Neural cell (in vitro differentiated cells): Measurements from ENCODE around the gene RIC3. TPM values are rescaled to one million over a fixed set of nuclear protein-coding genes. Genes with fewer than 3 reads are reported as not detected.

Experiments
- H2AFZ ChIP-seq: fragments of 200-600, 300-800 bp; sonication (generic), shearing (Covaris generic); 2 replicates; pipeline ENCODE4 v1.6.0; 2014; ENCODE audit warnings: low read depth, mild to moderate bottlenecking, antibody characterized with exemption, low read length, moderate library complexity
- H3F3A ChIP-seq: fragments of 200-600 bp; shearing (Covaris generic); 2 replicates; pipeline ENCODE4 v1.6.1; 2016; ENCODE audit warnings: mild to moderate bottlenecking, moderate library complexity, mixed read lengths, antibody characterized with exemption, low read length; ENCODE audit not compliant: insufficient read depth, poor library complexity, severe bottlenecking
- H3K27ac ChIP-seq: fragments of 200-600, 300-800 bp; sonication (generic), shearing (Covaris generic); 2 replicates; pipeline ENCODE4 v1.5.1; 2014; ENCODE audit warnings: mild to moderate bottlenecking, low read length, moderate library complexity
- H3K27me3 ChIP-seq: fragments of 300-800, 200-600 bp; sonication (generic), shearing (Covaris generic); 2 replicates; pipeline ENCODE4 v1.6.0; 2014; ENCODE audit warnings: mild to moderate bottlenecking, low read depth, low read length, moderate library complexity; ENCODE audit not compliant: insufficient read depth
- H3K36me3 ChIP-seq: fragments of 300-800, 200-600 bp; sonication (generic), shearing (Covaris generic); 2 replicates; pipeline ENCODE4 v1.5.1; 2014; ENCODE audit warnings: mild to moderate bottlenecking, antibody characterized with exemption, low read length, moderate library complexity; ENCODE audit not compliant: insufficient read depth
- H3K4me2 ChIP-seq: fragments of 300-800, 200-600 bp; sonication (generic), shearing (Covaris generic); 2 replicates; pipeline ENCODE4 v1.6.0; 2014; ENCODE audit warnings: mild to moderate bottlenecking, low read length
- H3K4me3 ChIP-seq: fragments of 300-800, 200-600 bp; sonication (generic), shearing (Covaris generic); 2 replicates; pipeline ENCODE4 v1.5.1; 2014; ENCODE audit warnings: mild to moderate bottlenecking, low read length, moderate library complexity
- H3K79me2 ChIP-seq: fragments of 200-600 bp; shearing (Covaris generic); replicated peaks from 2 replicates; pipeline ENCODE4 v1.6.0; 2014; ENCODE audit warnings: mild to moderate bottlenecking, low read length, moderate library complexity; ENCODE audit not compliant: insufficient read depth
- H3K9ac ChIP-seq: fragments of 300-800, 200-600 bp; sonication (generic), shearing (Covaris generic); 2 replicates; pipeline ENCODE4 v1.6.1; 2016; ENCODE audit warnings: mild to moderate bottlenecking, low read length, mixed read lengths
- H3K9me2 ChIP-seq: fragments of 200-600 bp; shearing (Covaris generic); 2 replicates; pipeline ENCODE4 v1.6.1; 2016; ENCODE audit warnings: mild to moderate bottlenecking, low read length, mixed read lengths; ENCODE audit not compliant: insufficient read depth
- H3K9me3 ChIP-seq: fragments of 200-600, 300-800 bp; sonication (generic), shearing (Covaris generic); 2 replicates; pipeline ENCODE4 v1.6.1; 2016; ENCODE audit warnings: mild to moderate bottlenecking, mixed run types, low read length, moderate library complexity, mixed read lengths
- H4K20me1 ChIP-seq: fragments of 200-600 bp; shearing (Covaris generic); 2 replicates; pipeline ENCODE4 v1.6.1; 2016; ENCODE audit warnings: mild to moderate bottlenecking, mixed run types; ENCODE audit not compliant: insufficient read depth
- EP300 ChIP-seq: fragments of 450-650 bp; conservative IDR thresholded peaks from 2 replicates; pipeline ENCODE4 v1.6.1; 2014; ENCODE audit warnings: antibody characterized with exemption, mild to moderate bottlenecking, moderate library complexity; ENCODE audit not compliant: poor library complexity, severe bottlenecking
- EZH2 ChIP-seq: fragments of 200-600, 300-800 bp; shearing (Covaris generic), sonication (generic); IDR thresholded peaks from 2 replicates; pipeline ENCODE4 v1.6.1; 2014; ENCODE audit warnings: antibody characterized with exemption, low read length, borderline replicate concordance, mild to moderate bottlenecking; ENCODE audit not compliant: insufficient read depth, poor library complexity, severe bottlenecking
- MXI1 ChIP-seq: fragments of 450-650 bp; conservative IDR thresholded peaks from 2 replicates; pipeline ENCODE4 v1.6.1; 2014; ENCODE audit warnings: antibody characterized with exemption, mild to moderate bottlenecking; ENCODE audit not compliant: poor library complexity, severe bottlenecking
- POLR2AphosphoS5 ChIP-seq: IDR thresholded peaks from 2 replicates; pipeline ENCODE4 v1.6.1; 2012
- RAD21 ChIP-seq: fragments of 450-650 bp; conservative IDR thresholded peaks from 2 replicates; pipeline ENCODE4 v1.6.1; 2014; ENCODE audit warnings: antibody characterized with exemption, mild to moderate bottlenecking, moderate library complexity
- SMC3 ChIP-seq: fragments of 450-650 bp; conservative IDR thresholded peaks from 2 replicates; pipeline ENCODE4 v1.6.1; 2014; ENCODE audit warnings: antibody characterized with exemption, mild to moderate bottlenecking, moderate library complexity; ENCODE audit not compliant: poor library complexity
- TAF1 ChIP-seq: IDR thresholded peaks from 2 replicates; pipeline ENCODE4 v1.6.1; 2012; ENCODE audit warnings: low read depth
- polyA plus RNA-seq: library from polyadenylated mRNA; depleted of rRNA; stranded (reverse); fragments of >200 nt; gene quantifications from 2 replicates; pipeline ENCODE4 v1.2.3, GENCODE V29; 2014
- TF ChIP-seq, protein P1 (sequence below): fragments of 450-650 bp; IDR thresholded peaks from 2 replicates; pipeline ENCODE4 v1.5.1; 2014; ENCODE audit warnings: antibody characterized with exemption, mild to moderate bottlenecking, moderate library complexity; ENCODE audit not compliant: poor library complexity, severe bottlenecking
- TF ChIP-seq, protein P2 (sequence below): IDR thresholded peaks from 2 replicates; pipeline ENCODE4 v1.6.1; 2012; ENCODE audit warnings: borderline replicate concordance

Gene RIC3
- polyA plus RNA-seq, 1 donor from 2014 or later = 94.5 TPM

DNA sequence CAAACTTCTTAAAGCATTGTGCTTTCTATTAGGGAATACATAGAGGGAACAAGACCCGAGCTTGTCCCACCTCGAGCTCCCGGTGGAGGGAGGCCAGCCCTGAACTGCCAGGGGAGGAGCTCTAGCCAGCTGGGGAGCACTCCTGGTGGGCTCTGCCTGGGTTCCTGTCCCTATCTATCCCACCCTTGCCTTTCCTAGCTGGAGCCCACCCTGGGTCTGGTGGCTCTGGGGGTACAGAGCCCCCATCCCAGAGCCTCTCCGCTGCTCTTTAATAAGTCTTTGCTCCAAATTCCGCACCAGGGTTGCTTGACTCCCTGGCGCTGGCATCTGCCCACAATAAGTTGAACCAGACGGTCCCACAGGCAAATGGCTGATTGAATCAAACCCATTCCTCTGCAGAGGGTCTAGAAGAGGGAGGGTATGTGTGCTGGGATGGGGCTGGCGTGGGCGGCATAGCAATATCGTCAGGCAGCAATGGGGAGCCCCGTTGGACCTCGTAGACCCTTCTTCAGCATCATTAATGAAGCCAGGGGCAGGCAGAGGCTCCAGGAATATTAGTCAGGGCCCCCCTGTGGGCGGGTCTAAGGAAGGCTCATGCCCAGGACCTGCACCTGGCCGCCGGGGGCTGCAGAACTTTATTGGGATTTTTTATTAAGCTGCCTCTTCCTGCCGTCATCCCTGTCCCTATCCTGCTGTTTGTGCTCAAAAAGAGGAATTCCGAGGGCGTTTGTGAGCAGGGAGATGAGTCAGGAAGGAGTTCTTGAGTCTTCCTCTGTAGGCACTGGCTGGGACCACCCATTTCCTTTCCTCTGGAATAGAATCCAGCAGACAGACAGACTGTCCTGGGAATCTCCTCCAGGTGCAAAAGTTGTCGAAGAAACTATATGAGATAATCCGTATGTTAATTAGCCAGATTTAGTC is 38.5 kb upstream of the RIC3 start:
- no peak for TF ChIP-seq TAF1
- TF ChIP-seq SMC3 = no peak
- TF ChIP-seq EP300 = no peak
- TF ChIP-seq, protein P1, sequence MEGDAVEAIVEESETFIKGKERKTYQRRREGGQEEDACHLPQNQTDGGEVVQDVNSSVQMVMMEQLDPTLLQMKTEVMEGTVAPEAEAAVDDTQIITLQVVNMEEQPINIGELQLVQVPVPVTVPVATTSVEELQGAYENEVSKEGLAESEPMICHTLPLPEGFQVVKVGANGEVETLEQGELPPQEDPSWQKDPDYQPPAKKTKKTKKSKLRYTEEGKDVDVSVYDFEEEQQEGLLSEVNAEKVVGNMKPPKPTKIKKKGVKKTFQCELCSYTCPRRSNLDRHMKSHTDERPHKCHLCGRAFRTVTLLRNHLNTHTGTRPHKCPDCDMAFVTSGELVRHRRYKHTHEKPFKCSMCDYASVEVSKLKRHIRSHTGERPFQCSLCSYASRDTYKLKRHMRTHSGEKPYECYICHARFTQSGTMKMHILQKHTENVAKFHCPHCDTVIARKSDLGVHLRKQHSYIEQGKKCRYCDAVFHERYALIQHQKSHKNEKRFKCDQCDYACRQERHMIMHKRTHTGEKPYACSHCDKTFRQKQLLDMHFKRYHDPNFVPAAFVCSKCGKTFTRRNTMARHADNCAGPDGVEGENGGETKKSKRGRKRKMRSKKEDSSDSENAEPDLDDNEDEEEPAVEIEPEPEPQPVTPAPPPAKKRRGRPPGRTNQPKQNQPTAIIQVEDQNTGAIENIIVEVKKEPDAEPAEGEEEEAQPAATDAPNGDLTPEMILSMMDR = no peak
- TF ChIP-seq MXI1 = no peak
- TF ChIP-seq EZH2 = no peak
- TF ChIP-seq, protein P2, sequence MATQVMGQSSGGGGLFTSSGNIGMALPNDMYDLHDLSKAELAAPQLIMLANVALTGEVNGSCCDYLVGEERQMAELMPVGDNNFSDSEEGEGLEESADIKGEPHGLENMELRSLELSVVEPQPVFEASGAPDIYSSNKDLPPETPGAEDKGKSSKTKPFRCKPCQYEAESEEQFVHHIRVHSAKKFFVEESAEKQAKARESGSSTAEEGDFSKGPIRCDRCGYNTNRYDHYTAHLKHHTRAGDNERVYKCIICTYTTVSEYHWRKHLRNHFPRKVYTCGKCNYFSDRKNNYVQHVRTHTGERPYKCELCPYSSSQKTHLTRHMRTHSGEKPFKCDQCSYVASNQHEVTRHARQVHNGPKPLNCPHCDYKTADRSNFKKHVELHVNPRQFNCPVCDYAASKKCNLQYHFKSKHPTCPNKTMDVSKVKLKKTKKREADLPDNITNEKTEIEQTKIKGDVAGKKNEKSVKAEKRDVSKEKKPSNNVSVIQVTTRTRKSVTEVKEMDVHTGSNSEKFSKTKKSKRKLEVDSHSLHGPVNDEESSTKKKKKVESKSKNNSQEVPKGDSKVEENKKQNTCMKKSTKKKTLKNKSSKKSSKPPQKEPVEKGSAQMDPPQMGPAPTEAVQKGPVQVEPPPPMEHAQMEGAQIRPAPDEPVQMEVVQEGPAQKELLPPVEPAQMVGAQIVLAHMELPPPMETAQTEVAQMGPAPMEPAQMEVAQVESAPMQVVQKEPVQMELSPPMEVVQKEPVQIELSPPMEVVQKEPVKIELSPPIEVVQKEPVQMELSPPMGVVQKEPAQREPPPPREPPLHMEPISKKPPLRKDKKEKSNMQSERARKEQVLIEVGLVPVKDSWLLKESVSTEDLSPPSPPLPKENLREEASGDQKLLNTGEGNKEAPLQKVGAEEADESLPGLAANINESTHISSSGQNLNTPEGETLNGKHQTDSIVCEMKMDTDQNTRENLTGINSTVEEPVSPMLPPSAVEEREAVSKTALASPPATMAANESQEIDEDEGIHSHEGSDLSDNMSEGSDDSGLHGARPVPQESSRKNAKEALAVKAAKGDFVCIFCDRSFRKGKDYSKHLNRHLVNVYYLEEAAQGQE = no peak
- no peak for TF ChIP-seq RAD21
- no peak for TF ChIP-seq POLR2AphosphoS5
- Histone ChIP-seq H2AFZ (no peak overlapping the region), H3K9me2 (no peaks in the 10 kb centered on the region), H3K9me3 (no peaks in the 10 kb centered on the region), H3F3A (no peaks in the 10 kb centered on the region), H3K27ac (no peak overlapping the region), H4K20me1 (no peaks in the 10 kb centered on the region), H3K9ac (no peak overlapping the region), H3K36me3 (no peaks in the 10 kb centered on the region), H3K4me2 (no peak overlapping the region), H3K4me3 (no peak overlapping the region), H3K27me3 (no peaks in the 10 kb centered on the region), H3K79me2 (no peaks in the 10 kb centered on the region)

DNA sequence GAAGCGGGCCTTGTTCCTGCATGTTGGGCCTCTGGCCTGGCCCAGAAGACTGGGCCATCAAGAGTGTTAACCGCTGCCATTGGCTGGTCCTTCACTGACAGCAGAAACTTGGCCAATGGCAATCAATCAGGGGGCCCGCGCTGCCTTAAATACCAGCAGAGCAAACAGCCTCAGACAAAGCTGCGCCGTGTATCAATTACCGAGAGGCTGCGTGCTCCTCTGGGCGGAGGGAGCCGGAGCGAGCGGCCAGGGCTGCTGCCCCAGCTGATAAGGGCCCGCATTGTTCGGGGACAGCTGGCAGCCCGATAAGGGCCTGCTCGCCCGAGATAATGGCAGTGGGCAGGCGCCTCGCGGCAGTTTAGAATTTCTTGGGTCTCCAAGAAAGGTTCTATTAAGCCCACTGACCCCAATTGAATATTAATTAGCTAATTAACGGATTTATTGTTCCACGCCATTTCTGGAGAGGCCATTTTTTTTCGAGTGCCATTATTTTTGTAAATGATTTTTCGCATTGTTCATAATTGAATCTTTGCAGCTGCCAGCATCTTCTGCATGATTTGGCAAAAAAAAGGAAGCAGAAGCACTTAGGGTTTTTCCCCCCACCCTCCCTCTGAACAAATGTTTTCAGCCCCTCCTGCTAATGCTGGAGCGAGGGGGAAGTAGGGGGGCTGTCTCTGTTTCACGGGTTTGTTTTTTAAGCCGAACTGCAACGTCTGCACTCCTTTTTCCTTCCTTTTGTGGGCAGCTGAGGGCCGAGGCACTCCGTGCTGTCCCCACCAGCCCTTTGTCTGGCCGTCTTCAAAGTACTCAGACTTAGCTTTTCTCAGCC is 37.6 kb upstream of the RIC3 start:
- Histone ChIP-seq H4K20me1 (no peaks in the 10 kb centered on the region), H3K36me3 (no peaks in the 10 kb centered on the region), H3K27me3 (no peaks in the 10 kb centered on the region), H3K27ac (no peak overlapping the region), H3F3A (no peaks in the 10 kb centered on the region), H3K79me2 (no peaks in the 10 kb centered on the region), H3K4me3 (no peak overlapping the region), H3K9ac (no peak overlapping the region), H3K4me2 (no peak overlapping the region), H3K9me3 (no peaks in the 10 kb centered on the region), H2AFZ (no peak overlapping the region), H3K9me2 (no peaks in the 10 kb centered on the region)
- TF ChIP-seq MXI1 = no peak
- no peak for TF ChIP-seq TAF1
